HG02623 (cell line): ENCODE measurements around the gene AKNA.

ENCODE experiments used
- ATAC-seq: cut with Tn5 transposase; IDR thresholded peaks from one replicate; pipeline ENCODE4 v1.9.1; 2021; ENCODE audit warnings: moderate library complexity; ENCODE audit not compliant: unreplicated experiment

The AKNA gene

GRCh38 chr9:114288193-114289091 lies 99.3 kb downstream of the AKNA start:
- no peak for ATAC-seq

- no peak for ATAC-seq
Observed at GRCh38 chr9:114287763-114288192, 100.0 kb downstream of the AKNA start.

GRCh38 chr9:114287001-114287762 lies 100.6 kb downstream of the AKNA start:
- no peak for ATAC-seq

- no peak for ATAC-seq
Observed at GRCh38 chr9:114286146-114286679, 101.6 kb downstream of the AKNA start.

- ATAC-seq, result no peak
Observed at GRCh38 chr9:114285166-114285867, 102.5 kb downstream of the AKNA start.

- no peak for ATAC-seq
Observed at GRCh38 chr9:114284316-114285060, 103.3 kb downstream of the AKNA start.
